ENCODE results near the gene VIT.
"Not testable (repeated sequence)": the region's sequence is repeated elsewhere in the genome, so short reads cannot be mapped to it uniquely, and the experiment has no call there.

VIT gene

GRCh38 chr2:36809069-36809445 is 112.5 kb downstream of the VIT start:
- no peak for DNase-seq

GRCh38 chr2:36811071-36811470 is 114.6 kb downstream of the VIT start:
- no peak for DNase-seq

GRCh38 chr2:36812196-36812595 is 115.7 kb downstream of the VIT start:
- no peak for DNase-seq

- DNase-seq = no peak
Measured at GRCh38 chr2:36818542-36818941, 122.0 kb downstream of the VIT start.

- DNase-seq = no peak
Measured at GRCh38 chr2:36819095-36819711, 122.7 kb downstream of the VIT start.

- DNase-seq = no peak
Measured at GRCh38 chr2:36820942-36821605, 124.6 kb downstream of the VIT start.

GRCh38 chr2:36823862-36824261 is 127.4 kb downstream of the VIT start:
- no peak for DNase-seq

- DNase-seq = no peak
Measured at GRCh38 chr2:36824273-36824672, 127.8 kb downstream of the VIT start.

- DNase-seq = not testable (repeated sequence)
Measured at GRCh38 chr2:36824683-36825082, 128.2 kb downstream of the VIT start.

GRCh38 chr2:36831185-36831584 is 134.7 kb downstream of the VIT start:
- DNase-seq = no peak

GRCh38 chr2:36834203-36834602 is 137.7 kb downstream of the VIT start:
- DNase-seq = no peak

GRCh38 chr2:36834731-36835524 is 138.4 kb downstream of the VIT start:
- no peak for DNase-seq

- no peak for DNase-seq
Measured at GRCh38 chr2:36839976-36840617, 143.6 kb downstream of the VIT start.

- no peak for DNase-seq
Measured at GRCh38 chr2:36843838-36844237, 147.3 kb downstream of the VIT start.

GRCh38 chr2:36849265-36849664 is 152.8 kb downstream of the VIT start:
- no peak for DNase-seq

GRCh38 chr2:36854241-36854640 is 157.7 kb downstream of the VIT start:
- no peak for DNase-seq

GRCh38 chr2:36855429-36855828 is 158.9 kb downstream of the VIT start:
- DNase-seq = no peak

GRCh38 chr2:36857713-36858112 is 161.2 kb downstream of the VIT start:
- no peak for DNase-seq

GRCh38 chr2:36858551-36859365 is 162.3 kb downstream of the VIT start:
- DNase-seq = no peak

GRCh38 chr2:36859366-36859792 is 162.9 kb downstream of the VIT start:
- no peak for DNase-seq

GRCh38 chr2:36861896-36862295 is 165.4 kb downstream of the VIT start:
- no peak for DNase-seq

Measured in inflammatory macrophage (primary cell).